Stimulated activated naive CD8-positive, alpha-beta T cell treated with anti-CD3 and anti-CD28 coated beads, Interleukin-15, Interleukin-2, amounts not matched to agents 100 U/mL and 50 U/mL, for 24 hours (primary cell): ENCODE results near the gene CHST11.

Source experiments
- ATAC-seq: fragments of 150-1000 bp; cut with Tn5 transposase; one replicate; pipeline ENCODE4 v1.10.0; 2021
- DNase-seq: peaks from one replicate; pipeline ENCODE4 v3.0.0; 2021

Gene CHST11

DNA sequence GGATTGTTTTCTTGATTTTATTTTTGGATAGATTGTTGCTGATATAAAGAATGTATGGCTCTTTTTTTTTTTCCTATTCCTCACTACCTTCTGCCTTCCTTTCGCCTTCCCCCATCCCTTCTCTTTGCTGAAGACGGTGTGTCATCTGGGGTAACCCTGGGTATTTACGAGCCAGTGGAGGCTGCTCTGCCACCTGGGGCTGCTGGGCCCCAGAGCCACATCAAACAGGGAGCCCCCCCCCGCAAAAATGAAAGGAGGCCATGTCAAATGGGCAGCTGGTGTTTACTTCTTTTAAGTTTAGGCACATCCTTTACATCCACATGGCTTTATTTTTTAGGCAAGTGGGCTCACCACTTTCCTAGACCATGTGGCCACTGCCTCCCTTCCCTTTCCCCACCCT lies 25.4 kb downstream of the CHST11 start:
- DNase-seq (no peak), ATAC-seq (no peak)

DNA sequence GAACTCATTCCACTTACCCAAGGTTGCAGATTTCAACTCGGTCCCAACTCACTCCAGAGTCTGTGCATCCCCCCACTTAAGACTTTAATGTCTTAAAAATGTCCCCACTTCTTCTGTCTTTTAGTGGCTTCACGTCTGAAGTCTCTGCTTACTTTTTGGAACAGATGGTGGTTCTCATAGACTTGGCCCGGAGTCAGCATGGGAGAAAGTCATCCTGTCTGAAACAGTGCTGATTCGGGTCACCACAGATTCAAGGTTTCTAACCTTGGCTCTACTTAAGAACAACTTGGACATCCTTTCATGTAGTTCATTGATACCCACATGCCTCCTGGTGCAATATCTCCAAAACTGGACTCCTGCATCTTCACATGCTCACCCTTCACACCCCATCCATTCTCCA lies 26.0 kb downstream of the CHST11 start:
- DNase-seq (no peak), ATAC-seq (no peak)

DNA sequence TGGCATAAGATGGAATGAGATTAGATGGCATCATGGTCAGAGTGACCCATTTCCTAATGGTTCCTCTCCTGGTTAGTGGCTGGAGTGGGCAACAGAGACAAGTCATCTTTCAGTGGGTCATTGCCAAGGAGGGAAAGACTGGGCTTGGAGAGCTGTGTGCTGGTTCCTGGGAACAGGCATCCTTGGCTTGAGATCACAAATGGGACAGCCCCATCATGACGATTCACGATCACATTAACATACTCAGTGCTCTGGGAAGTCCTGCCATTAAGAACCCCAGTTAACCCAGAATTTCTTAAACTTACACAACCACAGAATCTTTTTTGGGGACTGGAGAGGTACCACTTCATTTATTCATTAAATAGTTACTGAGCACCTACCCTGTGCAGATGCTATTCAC lies 27.3 kb downstream of the CHST11 start:
- ATAC-seq = no peak

DNA sequence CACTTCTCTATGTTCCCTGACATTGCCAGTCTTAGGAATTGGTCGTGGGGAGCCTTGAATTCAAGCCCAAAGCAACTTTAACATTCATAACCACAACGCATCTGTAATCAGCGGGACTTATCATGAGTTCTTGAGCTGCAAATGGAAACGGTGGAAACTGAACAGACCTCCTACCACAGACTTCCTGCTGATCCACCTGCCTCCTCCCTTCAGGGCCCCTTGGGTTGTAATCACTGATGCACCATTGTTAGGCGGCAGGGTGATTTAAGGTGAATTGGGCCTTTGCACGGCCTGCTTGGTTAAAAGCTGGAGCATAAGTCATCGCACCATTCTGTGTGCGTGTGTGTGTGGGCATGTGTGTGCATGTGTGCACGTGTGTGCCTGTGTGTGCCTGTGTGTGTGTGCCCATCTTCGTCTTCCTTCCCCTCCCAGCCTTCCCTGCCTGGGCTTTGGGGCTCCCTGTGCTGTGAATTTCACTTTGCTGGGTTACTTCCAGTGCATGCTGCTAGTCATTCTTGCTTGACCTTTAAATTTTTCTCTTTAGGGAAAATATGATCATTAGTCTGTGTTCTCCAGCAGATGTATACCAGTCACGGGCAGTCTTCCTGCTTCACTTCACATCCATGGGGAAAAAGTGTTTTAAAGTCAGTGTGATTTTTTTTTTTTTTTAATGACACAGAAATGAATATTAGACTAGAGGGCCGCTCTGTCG lies 29.1 kb downstream of the CHST11 start:
- ATAC-seq = peak; percentile 83
- peak; percentile 50 for DNase-seq

More for the DNA sequence above, 27.3 kb downstream of the CHST11 start:
- no peak for DNase-seq

DNA sequence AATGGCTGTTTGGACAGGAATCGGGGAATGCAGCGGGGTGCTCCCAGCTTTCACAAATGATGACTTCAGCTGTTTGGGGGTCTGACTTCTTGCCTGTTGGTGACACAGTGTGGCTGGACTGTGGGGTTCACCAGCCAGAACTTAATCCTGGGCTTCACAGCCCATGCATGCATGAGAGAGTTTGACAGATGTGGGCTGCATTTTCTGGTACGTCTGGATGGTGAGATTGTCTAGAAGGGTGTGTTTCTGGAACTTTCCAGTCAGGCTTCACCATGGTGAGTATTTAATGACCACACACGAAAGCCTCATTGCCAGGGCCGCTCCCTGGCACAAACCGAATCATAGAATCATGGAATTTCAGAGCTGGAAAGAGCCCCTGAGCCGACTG lies 29.6 kb downstream of the CHST11 start:
- DNase-seq = no peak

DNA sequence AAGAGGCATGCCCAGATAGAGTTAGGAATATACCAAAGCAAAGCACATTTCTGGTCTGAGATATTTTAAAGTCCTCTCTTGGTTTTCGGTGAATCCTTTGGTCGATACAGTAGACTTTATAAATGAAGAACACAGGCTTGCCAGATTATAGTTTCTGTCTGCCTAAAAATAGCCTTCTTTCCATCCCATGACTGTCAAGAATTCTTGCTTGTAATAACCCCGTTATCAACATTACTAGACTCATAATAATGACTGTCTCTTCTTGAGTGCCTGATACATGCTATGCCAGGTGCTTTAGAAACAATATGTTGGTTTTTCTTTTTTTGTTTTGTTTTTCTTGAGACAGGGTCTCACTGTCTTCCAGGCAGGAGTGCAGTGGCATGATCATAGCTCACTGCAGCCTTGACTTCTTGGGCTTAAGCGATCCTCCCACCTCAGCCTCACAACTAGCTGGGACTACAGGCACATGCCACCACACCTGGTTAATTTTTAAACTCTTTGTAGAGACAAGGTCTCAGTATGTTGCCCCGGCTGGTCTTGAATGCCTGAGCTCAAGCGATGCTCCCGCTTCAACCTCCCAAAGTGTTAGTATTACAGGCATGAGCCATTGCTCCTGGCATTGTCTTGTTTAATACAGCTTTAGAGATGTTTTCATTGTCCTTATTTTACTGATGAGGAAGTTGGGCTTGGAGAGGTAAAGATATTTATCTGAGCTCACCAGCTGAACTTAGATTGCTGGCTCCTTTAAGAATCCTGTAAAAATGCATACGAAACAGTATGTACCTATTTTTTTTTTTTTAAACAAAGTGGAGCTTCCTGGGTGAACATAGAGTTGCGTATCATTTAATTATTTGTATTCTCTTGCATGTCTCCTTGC lies 30.4 kb downstream of the CHST11 start:
- no peak for ATAC-seq

More for the DNA sequence above, 29.6 kb downstream of the CHST11 start:
- no peak for ATAC-seq

DNA sequence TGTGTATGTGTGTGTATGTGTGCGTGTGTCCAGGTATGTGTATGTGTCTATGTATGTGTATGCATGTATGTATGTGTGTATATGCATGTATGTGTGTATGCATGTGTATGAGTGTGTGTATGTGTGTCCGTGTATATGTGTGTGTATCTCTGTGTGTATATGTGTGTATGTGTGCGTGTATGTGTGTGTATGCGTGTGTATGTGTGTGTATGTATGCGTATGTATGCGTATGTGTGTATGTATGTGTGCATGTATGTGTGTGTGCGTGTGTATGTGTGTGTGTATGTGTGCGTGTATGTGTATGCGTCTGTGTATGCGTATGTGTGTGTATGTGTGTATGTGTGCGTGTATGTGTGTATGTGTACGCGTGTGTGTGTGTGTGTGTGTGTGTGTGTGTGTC lies 31.6 kb downstream of the CHST11 start:
- DNase-seq (no peak), ATAC-seq (no peak)

More for the DNA sequence above, 30.4 kb downstream of the CHST11 start:
- no peak for DNase-seq

DNA sequence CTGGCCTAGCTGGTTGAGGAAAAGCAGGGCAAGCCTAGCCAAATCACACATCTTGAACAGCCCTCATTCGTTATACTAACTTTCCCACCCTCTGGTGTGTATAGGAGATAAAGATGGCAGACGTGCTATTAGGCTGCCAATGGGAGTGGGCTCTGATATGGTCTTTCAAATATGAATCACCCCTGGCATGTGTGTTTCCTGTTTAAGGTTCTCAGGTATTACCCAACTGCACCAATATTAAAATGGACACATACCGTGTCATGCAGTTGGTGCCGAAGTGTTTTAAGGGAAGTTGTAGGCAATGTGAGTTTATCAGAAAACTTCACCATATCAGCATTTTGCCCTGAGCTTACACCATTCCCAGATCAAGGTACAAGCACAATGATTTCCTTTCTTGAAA lies 33.4 kb downstream of the CHST11 start:
- DNase-seq = no peak
- ATAC-seq = no peak

DNA sequence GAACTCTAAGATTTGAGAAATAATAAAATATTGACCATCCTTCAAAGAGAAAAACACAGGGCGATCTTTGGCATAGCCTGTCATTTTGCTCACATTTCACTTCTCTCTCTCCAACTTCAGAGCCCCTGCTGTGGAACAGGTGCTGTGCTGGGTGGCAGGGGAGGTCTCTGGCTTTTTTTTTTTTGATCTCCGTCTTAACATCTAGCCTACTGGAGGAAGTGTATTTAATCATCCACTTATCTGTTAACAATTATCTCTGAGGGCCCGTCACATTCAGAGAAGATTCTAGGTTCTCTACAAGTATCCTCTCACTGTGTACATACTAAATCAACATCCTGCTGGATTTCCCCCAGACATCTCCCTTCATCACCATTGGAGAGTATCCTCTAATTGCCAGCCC lies 34.1 kb downstream of the CHST11 start:
- ATAC-seq (no peak), DNase-seq (no peak)

DNA sequence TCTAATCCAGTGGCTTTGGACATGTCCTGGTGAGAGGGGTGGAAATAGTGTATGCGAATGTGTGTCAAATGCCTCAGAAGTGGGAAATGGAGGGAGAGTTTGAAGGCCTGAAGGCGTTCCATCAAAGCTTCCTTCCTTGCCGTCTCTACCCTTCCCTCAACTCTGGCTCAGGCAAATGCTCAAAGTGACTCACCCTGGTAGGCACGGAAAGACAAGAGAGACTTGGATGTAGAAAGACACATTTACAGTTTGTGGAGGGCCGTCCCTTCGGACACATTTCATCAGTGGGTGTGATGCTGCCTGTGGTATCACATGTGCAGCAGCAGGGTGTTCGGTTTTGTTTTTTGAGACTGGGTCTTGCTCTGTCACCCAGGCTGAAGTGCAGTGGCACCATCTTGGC lies 36.7 kb downstream of the CHST11 start:
- DNase-seq = no peak
- ATAC-seq = no peak

DNA sequence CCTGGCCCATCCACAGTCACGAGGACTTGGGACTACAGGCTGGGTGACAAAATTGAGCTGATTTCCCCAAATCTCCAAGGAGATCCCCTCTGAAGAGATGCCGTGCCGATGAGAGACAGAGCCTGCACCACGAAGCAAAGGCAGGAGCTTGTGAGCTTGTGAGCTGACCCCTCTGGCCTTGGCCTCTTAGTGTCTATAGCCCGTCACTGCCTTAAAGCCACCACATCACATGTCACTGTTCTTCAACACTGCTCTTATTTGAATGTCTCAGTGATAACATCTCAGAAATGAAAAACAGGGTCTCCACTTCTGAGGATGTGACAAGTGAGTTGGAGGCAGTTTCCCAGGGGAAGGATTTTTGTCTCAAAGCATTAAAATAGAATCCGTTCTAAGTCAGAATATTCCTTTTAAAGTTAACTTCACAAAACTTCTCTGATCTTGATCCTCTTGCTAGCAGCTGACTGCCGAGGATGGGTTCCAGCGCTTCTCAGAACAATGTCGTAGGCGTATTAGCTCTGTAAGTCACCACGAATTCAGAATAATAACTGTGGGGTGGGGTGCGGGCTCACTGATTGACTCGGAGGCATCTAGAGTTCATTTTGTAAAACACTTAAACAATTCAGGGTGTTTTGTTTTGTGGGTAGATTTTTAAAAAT lies 37.5 kb downstream of the CHST11 start:
- DNase-seq (peak; percentile 71), ATAC-seq (peak; percentile 79)

DNA sequence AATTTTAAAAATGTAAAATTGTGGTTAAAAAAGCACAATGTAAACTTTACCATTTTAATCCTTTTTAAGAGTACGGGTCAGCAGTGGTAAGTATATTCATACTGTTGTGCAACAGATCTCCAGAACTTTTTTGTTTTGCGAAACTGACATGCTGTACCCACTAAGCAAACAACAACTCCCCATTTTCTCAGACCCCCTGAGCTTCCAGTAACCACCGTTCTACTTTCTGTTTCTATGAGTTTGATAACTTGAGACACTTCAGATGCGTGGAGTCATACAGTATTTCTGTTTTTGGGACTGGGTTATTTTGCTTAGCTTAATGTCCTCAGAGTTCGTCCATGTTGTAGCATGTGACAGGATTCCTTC lies 38.0 kb downstream of the CHST11 start:
- ATAC-seq (peak; percentile 60), DNase-seq (no peak)

DNA sequence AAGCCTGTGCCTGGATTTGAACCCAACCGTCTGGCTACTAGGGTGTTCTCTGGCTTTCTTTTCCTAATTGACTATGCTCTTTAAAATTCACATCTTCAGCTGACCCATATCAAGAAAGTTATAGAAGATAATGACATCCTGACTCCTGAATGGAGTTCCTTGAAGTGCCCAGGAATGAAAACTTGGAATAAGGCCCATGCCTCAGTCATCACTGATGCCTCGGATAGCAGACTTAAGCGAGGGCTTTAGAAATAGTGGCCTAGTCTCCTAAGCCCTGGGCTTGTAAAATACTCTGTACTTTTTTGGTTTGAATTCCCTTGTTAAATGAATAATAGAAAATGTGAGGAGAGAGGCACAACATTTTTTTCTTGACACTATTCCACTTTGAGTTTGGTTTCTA lies 39.0 kb downstream of the CHST11 start:
- ATAC-seq (no peak), DNase-seq (no peak)

DNA sequence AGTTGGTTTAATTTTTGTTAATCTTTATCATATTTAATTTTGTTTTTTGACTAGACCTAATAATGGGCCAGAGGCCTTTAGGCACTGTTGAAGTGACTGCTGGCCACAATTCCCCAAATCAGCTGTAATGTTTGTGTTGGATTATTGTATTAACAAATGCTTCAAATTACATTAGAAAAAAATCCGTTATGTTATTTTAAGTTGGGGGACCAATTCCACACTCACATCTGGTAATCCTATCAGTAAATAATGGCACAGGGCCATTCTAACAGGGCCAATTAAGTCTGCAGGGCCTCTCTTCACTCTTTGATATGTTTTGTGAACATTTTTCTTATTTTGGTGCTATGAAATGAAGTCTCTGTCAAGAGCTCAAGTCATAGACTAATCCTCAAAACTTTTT lies 39.6 kb downstream of the CHST11 start:
- ATAC-seq (no peak), DNase-seq (no peak)

DNA sequence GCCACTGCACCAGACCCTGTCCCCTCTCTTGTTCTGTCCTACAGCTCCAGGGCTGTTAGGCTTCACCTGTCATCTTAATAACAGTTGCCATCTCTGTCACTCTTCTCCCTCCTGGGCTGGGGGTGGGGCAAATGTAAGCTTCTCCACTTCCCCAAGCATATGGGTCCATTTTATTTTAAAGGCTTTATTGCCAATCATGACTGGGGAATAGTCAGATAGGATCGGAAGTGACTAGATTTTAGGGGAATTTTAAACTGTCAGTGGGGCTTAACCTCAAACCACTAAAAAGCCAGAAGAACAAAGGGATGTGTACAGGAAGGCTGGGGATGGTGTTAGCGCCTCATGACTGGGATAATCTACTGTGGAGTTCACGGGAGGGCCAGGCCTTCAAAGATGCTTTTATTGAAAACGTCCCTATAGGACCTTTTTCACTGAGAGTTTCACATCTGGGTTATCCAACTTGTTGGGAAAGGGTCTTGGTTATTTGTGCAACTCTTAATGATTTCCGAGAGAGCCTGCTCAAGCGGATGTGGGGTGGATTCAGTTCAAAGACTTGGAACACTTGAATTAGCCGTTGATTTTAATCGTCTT lies 41.6 kb downstream of the CHST11 start:
- ATAC-seq = peak; percentile 53
- peak; percentile 45 for DNase-seq

DNA sequence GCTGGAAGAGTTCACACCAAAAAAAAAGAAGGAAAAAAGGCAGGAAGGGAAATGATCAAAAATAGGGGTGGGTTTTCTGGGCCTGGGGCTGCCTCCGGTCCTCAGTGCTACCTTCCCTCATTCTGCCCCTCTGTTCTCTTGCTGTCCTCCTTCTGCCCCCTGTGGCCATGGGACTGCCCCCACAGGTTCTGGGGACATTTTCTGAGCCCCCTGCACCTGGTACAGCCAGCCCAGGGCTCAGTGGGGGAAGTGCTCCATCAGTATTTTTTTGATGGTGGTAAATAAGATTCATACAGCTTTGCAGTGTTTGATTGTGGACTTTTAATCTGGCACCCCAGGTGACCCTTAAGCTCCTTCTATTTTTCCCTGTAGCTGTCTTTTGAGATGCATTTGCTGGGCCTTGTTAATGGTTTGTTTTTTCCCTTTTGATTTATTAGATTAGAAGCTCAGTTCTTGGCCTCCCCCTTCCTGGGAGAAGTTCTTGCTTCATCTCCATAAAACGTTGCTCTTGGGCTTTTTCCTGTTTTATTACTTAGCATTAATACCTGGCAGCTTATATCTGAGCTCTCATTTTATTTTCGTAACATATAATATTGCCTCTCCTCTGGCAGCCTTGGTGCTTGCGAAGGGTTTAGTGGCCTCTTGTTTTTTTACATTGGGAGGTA lies 43.1 kb downstream of the CHST11 start:
- DNase-seq (no peak), ATAC-seq (no peak)

DNA sequence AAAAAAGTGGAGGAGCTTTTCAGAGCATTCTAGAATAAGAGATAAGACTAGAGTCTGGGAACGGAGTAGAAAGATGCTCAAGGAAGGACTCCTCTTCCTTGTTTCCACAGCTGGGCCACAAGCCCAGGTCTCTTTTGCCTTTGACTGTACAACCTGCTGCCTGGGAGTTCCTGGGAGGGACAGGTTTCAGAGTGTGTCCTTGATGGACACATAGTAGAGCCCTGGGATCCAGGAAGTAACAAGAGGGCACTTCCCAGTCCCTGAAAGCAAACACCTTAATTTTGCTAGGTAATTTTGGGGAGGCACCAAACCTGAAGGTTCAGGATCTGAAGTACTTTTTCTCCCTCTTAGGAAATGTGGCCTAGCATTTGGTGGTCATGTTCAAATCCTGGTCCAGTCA lies 44.4 kb downstream of the CHST11 start:
- DNase-seq (no peak), ATAC-seq (no peak)

DNA sequence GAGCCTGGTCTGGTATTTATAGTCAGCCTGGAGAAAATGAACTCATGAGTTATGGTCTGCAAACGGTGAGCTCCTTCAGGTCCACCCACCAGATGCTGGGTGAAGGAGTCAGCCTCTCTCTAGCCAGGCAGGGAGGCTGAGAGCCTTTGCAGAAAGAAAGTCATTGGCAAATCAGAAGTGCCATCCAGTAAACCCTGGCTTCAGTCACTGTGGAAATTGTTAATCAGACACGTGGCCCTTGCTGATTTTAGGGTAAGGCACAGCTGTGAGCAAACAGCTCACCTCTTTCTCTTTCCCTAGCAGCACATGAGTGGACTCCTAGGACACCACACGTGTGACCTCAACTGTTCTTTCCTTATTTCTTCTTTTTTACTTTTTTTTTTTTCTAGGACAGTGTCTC lies 44.9 kb downstream of the CHST11 start:
- DNase-seq (peak; percentile 41), ATAC-seq (peak; percentile 75)

DNA sequence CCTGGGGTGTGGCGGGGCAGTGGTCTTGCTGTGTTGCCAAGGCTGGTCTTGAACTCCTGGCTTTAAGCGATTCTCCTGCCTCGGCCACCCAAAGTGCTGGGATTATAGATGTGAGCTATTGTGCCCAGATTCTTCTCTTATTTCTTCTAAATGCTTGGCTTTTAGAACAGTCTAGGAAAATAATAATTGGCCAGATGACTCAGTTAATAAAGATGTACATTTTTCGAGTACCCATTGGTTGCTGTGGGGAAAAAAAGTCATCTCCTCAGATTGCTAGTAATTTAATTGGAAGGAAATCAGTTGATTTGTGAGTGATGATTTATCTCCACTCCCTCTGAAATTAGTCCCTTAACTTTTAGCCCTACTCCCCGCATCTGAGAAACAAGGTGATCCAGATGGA lies 45.5 kb downstream of the CHST11 start:
- ATAC-seq (no peak), DNase-seq (no peak)

DNA sequence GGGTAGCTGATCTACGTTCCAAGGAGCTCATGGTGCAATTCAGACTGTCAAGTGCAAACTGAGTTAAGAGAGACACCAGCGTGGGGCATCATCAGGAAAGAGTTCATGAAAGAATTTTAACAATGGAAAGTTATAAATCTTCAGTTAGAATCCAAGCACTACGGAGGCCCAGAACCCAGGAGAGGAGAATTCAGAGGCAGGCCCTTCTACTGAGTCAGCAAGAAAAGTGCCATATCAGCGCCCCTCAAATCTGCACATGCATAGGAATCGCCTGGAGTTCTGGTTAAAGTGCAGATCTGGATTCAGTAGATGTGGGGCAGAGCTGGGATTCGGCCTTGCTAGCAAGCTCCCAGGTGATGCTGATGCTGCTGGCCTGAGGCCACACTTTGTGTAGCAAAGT lies 45.9 kb downstream of the CHST11 start:
- ATAC-seq = no peak
- DNase-seq = no peak

DNA sequence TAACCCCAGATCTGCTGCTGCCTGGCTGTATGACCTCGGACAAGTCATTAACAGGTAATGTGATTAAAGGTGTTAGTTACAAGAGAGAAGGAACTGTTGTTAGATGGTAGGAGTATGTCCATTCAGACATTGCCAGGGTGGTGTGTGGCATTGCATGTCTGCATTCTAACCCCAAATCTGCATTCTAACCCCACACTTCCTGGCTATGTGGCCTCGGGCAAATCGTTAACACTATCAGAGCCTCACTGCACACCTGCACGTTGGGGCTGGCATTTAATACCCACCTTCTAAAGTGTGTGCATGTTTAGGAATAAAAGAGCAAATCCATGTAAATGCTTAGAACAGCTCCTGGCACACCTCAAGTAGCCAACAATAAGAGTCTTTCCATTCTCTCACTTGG lies 46.4 kb downstream of the CHST11 start:
- ATAC-seq = no peak
- no peak for DNase-seq

DNA sequence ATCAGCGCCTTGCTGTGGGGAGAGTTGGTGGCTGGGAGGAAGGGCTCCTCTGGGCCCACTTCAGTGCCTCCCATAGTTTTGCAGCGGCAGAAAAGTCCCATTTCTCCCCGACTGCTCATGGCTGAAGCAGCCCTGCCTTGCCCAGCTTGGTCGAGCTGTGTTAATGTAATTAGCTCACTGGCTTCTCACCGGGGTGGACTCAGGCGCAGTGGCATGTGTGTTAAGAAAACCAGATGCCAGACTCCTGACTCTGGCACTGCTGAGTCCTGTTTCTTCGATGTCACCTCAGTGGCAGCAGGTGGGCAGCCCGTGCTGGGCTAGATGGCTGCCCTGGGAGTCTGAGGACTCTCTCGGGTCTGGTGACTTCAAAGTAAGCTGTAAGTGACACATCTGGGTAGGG lies 47.4 kb downstream of the CHST11 start:
- no peak for DNase-seq
- ATAC-seq = no peak
